Retinal pigment epithelial cell (primary cell): ENCODE results near the gene PDLIM5.

Experiments
- DNase-seq: peaks from one replicate; pipeline ENCODE4 v3.0.0-alpha.2; 2010; ENCODE audit warnings: low read depth
- H3K4me3 ChIP-seq: 2 replicates; pipeline ENCODE4 v1.5.1; 2011; ENCODE audit warnings: mild to moderate bottlenecking, low read length, control low read depth, moderate library complexity
- CTCF ChIP-seq: conservative IDR thresholded peaks from 2 replicates; pipeline ENCODE4 v1.5.1; 2011; ENCODE audit warnings: low read depth, low read length, control low read depth, inconsistent platforms

Gene PDLIM5

DNA sequence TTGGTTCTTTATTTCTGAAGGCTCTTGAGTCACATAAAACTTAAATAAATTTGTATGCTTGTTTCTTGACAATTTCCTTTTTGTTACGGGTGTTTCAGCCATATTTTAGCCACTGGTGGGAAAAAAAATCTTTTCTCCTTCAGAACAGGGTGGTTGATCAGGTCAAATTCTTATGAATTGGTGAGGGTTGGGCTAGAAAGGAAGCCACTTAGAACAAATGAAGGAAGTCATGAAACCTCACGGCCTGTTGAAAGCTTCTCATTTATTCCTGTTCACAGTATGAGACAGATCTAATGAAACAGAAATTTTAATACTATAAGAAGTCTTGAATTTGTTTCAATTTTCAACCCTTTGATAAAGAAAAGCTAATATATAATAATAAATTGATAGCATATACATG lies 12.1 kb upstream of the PDLIM5 start:
- no peak for TF ChIP-seq CTCF
- DNase-seq = no peak
- no peak overlapping the region for H3K4me3 ChIP-seq

GRCh38 chr4:94441838-94442237 lies 9.9 kb upstream of the PDLIM5 start:
- no peak overlapping the region for H3K4me3 ChIP-seq
- DNase-seq = no peak
- TF ChIP-seq CTCF = no peak

DNA sequence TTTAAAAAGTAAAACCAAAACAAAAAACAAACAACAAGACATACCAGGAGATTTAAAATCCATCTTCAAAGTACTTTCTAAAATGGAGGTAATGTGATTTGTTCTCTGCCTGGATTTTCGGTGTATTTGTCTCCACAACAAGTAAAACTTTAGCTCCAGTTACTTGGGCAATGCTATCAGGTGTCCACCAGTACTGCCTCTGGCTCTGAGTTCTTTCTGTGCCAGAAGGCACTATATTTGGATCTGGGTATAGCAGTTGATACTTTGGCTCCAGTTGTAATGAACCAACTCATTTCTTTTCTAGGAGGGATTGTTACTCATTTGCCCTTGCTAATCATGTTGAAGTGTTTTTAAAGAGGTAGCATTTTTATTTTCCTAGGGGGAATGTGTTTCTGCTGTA lies 9.5 kb upstream of the PDLIM5 start:
- TF ChIP-seq CTCF = no peak
- no peak overlapping the region for H3K4me3 ChIP-seq
- no peak for DNase-seq

- DNase-seq = no peak
- no peak for TF ChIP-seq CTCF
- no peak overlapping the region for H3K4me3 ChIP-seq
These were observed 5.4 kb upstream of the PDLIM5 start for GRCh38 chr4:94446386-94446785.

- no peak for TF ChIP-seq CTCF
- no peak overlapping the region for H3K4me3 ChIP-seq
- DNase-seq = no peak
These were observed 3.9 kb upstream of the PDLIM5 start for GRCh38 chr4:94447754-94448411.

GRCh38 chr4:94448815-94449375 lies 2.8 kb upstream of the PDLIM5 start:
- no peak for DNase-seq
- H3K4me3 ChIP-seq = no peak overlapping the region
- no peak for TF ChIP-seq CTCF

GRCh38 chr4:94451051-94451694 lies 569 bp upstream of the PDLIM5 start:
- peak overlapping the region; percentile 77 for H3K4me3 ChIP-seq
- no peak for DNase-seq
- TF ChIP-seq CTCF = no peak
